Sigmoid colon (tissue), 7 donors: ENCODE results near the gene MORN5. TPM values are rescaled to one million over a fixed set of nuclear protein-coding genes. Genes with fewer than 3 reads are reported as not detected.

ENCODE experiments used
- DNase-seq: peaks from one replicate; pipeline ENCODE4 v3.0.0-alpha.2; 2019
- H3K27ac ChIP-seq, 4 donors: fragments of 200-600 bp; sonication (generic); one replicate each; pipeline ENCODE4 v1.5.1; 2016 to 2019; ENCODE audit warnings: mild to moderate bottlenecking in 1 of 4
- H3K27me3 ChIP-seq, 3 donors: fragments of 200-600 bp; sonication (generic); one replicate each; pipeline ENCODE4 v1.5.1; 2019; ENCODE audit warnings: mild to moderate bottlenecking in 1 of 3
- H3K36me3 ChIP-seq, 4 donors: fragments of 200-600 bp; sonication (generic); one replicate each; pipeline ENCODE4 v1.5.1; 2016 to 2019
- H3K4me1 ChIP-seq, 4 donors: fragments of 200-600 bp; sonication (generic); one replicate each; pipeline ENCODE4 v1.5.1; 2017 to 2019
- H3K4me3 ChIP-seq, 4 donors: fragments of 200-600 bp; sonication (generic); one replicate each; pipeline ENCODE4 v1.5.1; 2017 to 2019; ENCODE audit warnings: mild to moderate bottlenecking in 2 of 4, moderate library complexity in 1 of 4
- H3K9me3 ChIP-seq, 4 donors: fragments of 200-600 bp in 3 of 4; sonication (generic) in 3 of 4; one replicate each; pipeline versions ENCODE4 v1.5.1 to v1.6.1; 2013 to 2019
- EP300 ChIP-seq, 4 donors: sonication (generic); formaldehyde crosslinking; IDR thresholded peaks; one replicate each; pipeline ENCODE4 v1.6.1; 2017; ENCODE audit warnings: antibody characterized with exemption in 4 of 4
- POLR2A ChIP-seq, 2 donors: fragments of 450-650 bp; IDR thresholded peaks; one replicate each; pipeline ENCODE4 v1.6.1; 2016; ENCODE audit warnings: antibody characterized with exemption in 2 of 2, mild to moderate bottlenecking in 2 of 2, moderate library complexity in 2 of 2
- POLR2AphosphoS5 ChIP-seq, 4 donors: sonication (generic); formaldehyde crosslinking; IDR thresholded peaks; one replicate each; pipeline ENCODE4 v1.6.1; 2017; ENCODE audit warnings: antibody characterized with exemption in 4 of 4
- WGBS, 2 donors: extraction: QIAGEN DNeasy Blood & Tissue Kit; methylation state at CpG; one replicate each; pipeline ENCODE4 v1.1.7; 2013; 5-methylcytosine and 5-hydroxymethylcytosine counted together
- intact Hi-C: fragments of 100-400 bp; cut with DNase I; formaldehyde crosslinking; loops from one replicate; pipeline ENCODE4 v1.15.1; 2023
- polyA plus RNA-seq, 3 donors: library from polyadenylated mRNA; stranded (reverse); fragments of 200-250 nt; gene quantifications; one replicate each; pipeline ENCODE4 v1.2.3, GENCODE V29; 2013
- total RNA-seq, 4 donors: library from RNA; depleted of rRNA; stranded (reverse); fragments of >200 nt; gene quantifications; one replicate each; pipeline ENCODE4 v1.1.0, GENCODE V29; 2016
- TF ChIP-seq, protein P1 (sequence below), 4 experiments: fragments of 450-650 bp in 3 of 4; fragments of 200-600 bp in 1 of 4; IDR thresholded peaks; one replicate each; pipeline ENCODE4 v1.5.1; 2016 to 2019; ENCODE audit warnings: antibody characterized with exemption in 4 of 4, mild to moderate bottlenecking in 3 of 4, moderate library complexity in 2 of 4
- donor health status: healthy with polysubstance abuse.
- donor health status: Bipolar disorder and iron deficiency.
- donor health status: healthy.

The MORN5 gene
- total and polyA plus RNA-seq, 7 donors: 2.4 to 45.7 (median 30.3) TPM; not detected in 1

DNA sequence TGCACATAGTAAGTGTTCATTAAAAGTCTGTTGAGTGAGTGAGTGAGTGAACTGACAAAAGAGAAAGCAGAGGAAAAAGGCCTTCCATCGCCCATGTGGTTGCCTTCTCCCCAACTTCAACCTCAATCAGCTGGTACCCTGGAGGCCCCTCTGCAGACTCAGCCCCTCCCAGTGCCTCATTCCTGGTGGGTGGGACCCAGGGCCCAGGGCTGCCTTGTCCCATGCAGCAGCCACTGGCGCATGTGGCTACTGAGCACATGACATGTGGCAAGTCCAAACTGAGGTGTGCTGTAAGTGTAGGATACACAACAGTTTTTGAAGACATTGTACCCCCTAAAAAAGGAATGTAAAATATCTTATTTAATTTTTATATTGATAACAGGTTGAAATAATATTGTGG, 29.7 kb upstream of the MORN5 start:
- Histone ChIP-seq H3K9me3 (no peaks in the 10 kb centered on the region), H3K4me1 (peaks cover 0 to 34% (median 32%) of the 10 kb centered on the region in 4 donors), H3K27me3 (peaks cover 0 to 10% (median 0%) of the 10 kb centered on the region in 3 donors), H3K27ac (no peak overlapping the region), H3K4me3 (no peak overlapping the region), H3K36me3 (no peaks in the 10 kb centered on the region)
- intact Hi-C loops: loop anchor here (5.0 kb wide), 3 partner anchors 132 to 682 kb away; partner anchors contain the start of genes MRRF and RBM18
- TF ChIP-seq POLR2AphosphoS5 (IDR thresholded peaks at IDR 0.05) (no peak), POLR2A (IDR thresholded peaks at IDR 0.05) (no peak), EP300 (IDR thresholded peaks at IDR 0.05) (no peak)
- TF ChIP-seq, protein P1, sequence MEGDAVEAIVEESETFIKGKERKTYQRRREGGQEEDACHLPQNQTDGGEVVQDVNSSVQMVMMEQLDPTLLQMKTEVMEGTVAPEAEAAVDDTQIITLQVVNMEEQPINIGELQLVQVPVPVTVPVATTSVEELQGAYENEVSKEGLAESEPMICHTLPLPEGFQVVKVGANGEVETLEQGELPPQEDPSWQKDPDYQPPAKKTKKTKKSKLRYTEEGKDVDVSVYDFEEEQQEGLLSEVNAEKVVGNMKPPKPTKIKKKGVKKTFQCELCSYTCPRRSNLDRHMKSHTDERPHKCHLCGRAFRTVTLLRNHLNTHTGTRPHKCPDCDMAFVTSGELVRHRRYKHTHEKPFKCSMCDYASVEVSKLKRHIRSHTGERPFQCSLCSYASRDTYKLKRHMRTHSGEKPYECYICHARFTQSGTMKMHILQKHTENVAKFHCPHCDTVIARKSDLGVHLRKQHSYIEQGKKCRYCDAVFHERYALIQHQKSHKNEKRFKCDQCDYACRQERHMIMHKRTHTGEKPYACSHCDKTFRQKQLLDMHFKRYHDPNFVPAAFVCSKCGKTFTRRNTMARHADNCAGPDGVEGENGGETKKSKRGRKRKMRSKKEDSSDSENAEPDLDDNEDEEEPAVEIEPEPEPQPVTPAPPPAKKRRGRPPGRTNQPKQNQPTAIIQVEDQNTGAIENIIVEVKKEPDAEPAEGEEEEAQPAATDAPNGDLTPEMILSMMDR (IDR thresholded peaks at IDR 0.05): no peak
- DNase-seq: no peak
- 78 to 93% methylated on average over 2 of the region's 2 CpGs for WGBS, 2 donors

DNA sequence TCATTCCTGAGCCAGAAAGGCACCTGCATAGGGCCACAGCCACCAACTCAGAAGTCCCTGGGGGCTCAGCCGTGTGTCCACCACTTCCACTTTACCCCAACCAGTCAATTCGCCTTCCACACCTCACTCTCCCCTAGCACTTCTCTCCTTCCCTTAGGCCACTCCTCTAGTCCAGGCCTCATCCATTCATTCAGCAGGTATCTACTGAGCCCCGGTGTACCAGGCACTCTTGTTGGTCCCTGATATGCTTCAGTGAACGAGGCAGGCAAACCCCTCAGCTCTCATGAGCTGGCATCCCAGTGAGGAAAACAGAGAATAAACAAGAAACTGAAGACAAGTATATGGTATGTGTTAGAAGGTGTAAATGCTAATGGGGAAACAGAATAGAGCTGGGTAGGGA, 28.9 kb upstream of the MORN5 start:
- Histone ChIP-seq H3K9me3 (no peaks in the 10 kb centered on the region), H3K4me1 (peaks cover 0 to 25% (median 25%) of the 10 kb centered on the region in 4 donors), H3K27ac (peak overlapping the region in 3 of 4 donors; percentile 5 to 18 (median 13)), H3K27me3 (peaks cover 0 to 8% (median 0%) of the 10 kb centered on the region in 3 donors), H3K36me3 (no peaks in the 10 kb centered on the region), H3K4me3 (no peak overlapping the region)
- no peak for DNase-seq
- intact Hi-C loops: no loop called here
- 76 to 80% methylated on average over 4 of the region's 4 CpGs for WGBS, 2 donors
- TF ChIP-seq, protein P1 (IDR thresholded peaks at IDR 0.05): no peak
- TF ChIP-seq POLR2A (IDR thresholded peaks at IDR 0.05) (no peak), EP300 (IDR thresholded peaks at IDR 0.05) (no peak), POLR2AphosphoS5 (IDR thresholded peaks at IDR 0.05) (no peak)

DNA sequence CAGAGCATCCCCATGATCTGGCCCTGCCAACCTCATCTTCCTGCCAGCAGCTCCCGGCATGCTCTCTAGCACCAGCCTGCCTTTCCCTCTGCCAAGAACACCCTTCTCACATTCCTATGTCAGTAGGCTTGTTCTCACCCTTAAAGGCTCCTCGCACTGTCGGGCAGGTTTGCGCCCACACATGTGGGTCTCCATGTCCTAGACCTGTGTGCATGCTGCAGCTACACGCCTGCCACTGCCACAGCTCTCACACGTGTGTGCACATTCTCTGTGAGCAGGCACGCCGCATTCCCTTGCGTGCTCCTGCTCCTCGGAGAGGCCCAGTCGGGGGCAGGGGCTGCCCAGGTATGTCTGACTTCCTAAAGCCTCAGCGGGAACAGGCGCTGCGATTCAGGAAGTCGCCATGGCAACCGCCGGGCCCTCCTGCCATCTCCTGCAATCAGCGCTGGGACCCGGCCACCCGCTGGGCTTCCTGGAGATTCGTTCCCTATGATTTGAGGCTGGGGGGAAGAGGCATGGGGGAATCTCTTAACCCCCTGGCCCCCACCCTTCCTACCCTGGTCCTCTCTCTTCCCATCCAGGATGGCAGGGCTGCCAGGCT, 28.2 kb upstream of the MORN5 start:
- peak; percentile 66 for DNase-seq
- no peaks in the 10 kb centered on the region for H3K9me3 ChIP-seq
- H3K27me3 ChIP-seq: peaks cover 0 to 4% (median 0%) of the 10 kb centered on the region in 3 donors
- no peaks in the 10 kb centered on the region for H3K36me3 ChIP-seq
- intact Hi-C loops: no loop called here
- WGBS, 2 donors: 30 to 37% methylated on average over 21 of the region's 21 CpGs
- H3K27ac ChIP-seq: peak overlapping the region in 2 of 4 donors; percentile 13 to 18
- H3K4me3 ChIP-seq: no peak overlapping the region
- TF ChIP-seq POLR2A (IDR thresholded peaks at IDR 0.05) (no peak), EP300 (IDR thresholded peaks at IDR 0.05) (no peak), POLR2AphosphoS5 (IDR thresholded peaks at IDR 0.05) (no peak)
- TF ChIP-seq, protein P1 (IDR thresholded peaks at IDR 0.05): no peak
- H3K4me1 ChIP-seq: peaks cover 0 to 19% (median 18%) of the 10 kb centered on the region in 4 donors

DNA sequence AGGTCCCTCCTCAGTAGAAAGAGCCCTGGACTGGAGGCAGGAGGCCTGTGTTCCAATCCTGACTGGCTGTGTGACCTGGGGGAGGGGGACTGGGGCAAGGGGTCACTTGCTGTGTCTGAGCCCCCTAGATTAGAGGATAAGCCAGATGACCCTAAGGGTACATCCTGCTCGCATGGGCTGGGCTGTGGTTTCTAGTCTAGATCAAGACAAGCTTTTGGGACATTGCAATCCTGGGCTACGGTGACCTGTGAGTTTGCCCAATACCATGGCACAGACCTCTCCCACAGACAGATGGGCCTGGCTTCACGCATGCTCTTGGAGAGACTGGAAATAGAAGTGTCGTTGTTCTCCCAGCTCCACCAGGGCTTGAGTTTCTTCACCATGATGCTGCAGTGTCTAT, 27.2 kb upstream of the MORN5 start:
- intact Hi-C loops: no loop called here
- no peaks in the 10 kb centered on the region for H3K36me3 ChIP-seq
- H3K27me3 ChIP-seq: no peaks in the 10 kb centered on the region
- H3K27ac ChIP-seq: no peak overlapping the region
- DNase-seq: peak; percentile 55
- TF ChIP-seq POLR2A (IDR thresholded peaks at IDR 0.05): no peak
- TF ChIP-seq, protein P1 (IDR thresholded peaks at IDR 0.05): no peak
- TF ChIP-seq POLR2AphosphoS5 (IDR thresholded peaks at IDR 0.05): no peak
- no peak for TF ChIP-seq EP300 (IDR thresholded peaks at IDR 0.05)
- H3K4me3 ChIP-seq: no peak overlapping the region
- H3K9me3 ChIP-seq: no peaks in the 10 kb centered on the region
- H3K4me1 ChIP-seq: peaks cover 0 to 12% (median 11%) of the 10 kb centered on the region in 4 donors
- WGBS, 2 donors: 94 to 96% methylated on average over 4 of the region's 4 CpGs
